Tibial artery (tissue), 4 donors: Measurements from ENCODE around the gene SPATA4.

Experiments
- DNase-seq, 2 donors: peaks; one replicate each; pipeline ENCODE4 v3.0.0-alpha.2; 2019
- H3K27ac ChIP-seq, 2 donors: fragments of 200-600 bp; sonication (generic) in 1 of 2; 1 replicate in 1 of 2; 2 replicates in 1 of 2; pipeline ENCODE4 v1.5.1; 2018 to 2019; ENCODE audit warnings: mild to moderate bottlenecking in 1 of 2
- H3K27me3 ChIP-seq, 2 donors: fragments of 200-600 bp; sonication (generic) in 1 of 2; one replicate each; pipeline versions ENCODE4 v1.5.1 to v1.6.0; 2016 to 2019
- H3K36me3 ChIP-seq, 3 donors: fragments of 200-600 bp; sonication (generic) in 2 of 3; one replicate each; pipeline ENCODE4 v1.5.1; 2016 to 2019; ENCODE audit warnings: mild to moderate bottlenecking in 2 of 3
- H3K4me1 ChIP-seq, 4 donors: fragments of 200-600 bp; sonication (generic) in 2 of 4; 1 replicate in 3 of 4; 2 replicates in 1 of 4; pipeline ENCODE4 v1.5.1; 2016 to 2019
- H3K4me3 ChIP-seq, 2 donors: fragments of 200-600 bp; sonication (generic) in 1 of 2; 1 replicate in 1 of 2; 2 replicates in 1 of 2; pipeline ENCODE4 v1.5.1; 2018 to 2019; ENCODE audit warnings: mild to moderate bottlenecking in 2 of 2
- H3K9me3 ChIP-seq, 3 donors: fragments of 200-600 bp; sonication (generic) in 1 of 3; one replicate each; pipeline ENCODE4 v1.5.1; 2016 to 2019
- intact Hi-C: fragments of 100-400 bp; cut with DNase I; formaldehyde crosslinking; loops from one replicate; pipeline ENCODE4 v1.15.0; 2023; ENCODE audit warnings: low total_unique reads
- TF ChIP-seq, protein P1 (sequence below), 2 experiments: fragments of 200-600 bp in 1 of 2; fragments of 450-650 bp in 1 of 2; IDR thresholded peaks; one replicate each; pipeline ENCODE4 v1.5.1; 2017 to 2019; ENCODE audit warnings: antibody characterized with exemption in 2 of 2, mild to moderate bottlenecking in 1 of 2, moderate library complexity in 1 of 2

Gene SPATA4

DNA sequence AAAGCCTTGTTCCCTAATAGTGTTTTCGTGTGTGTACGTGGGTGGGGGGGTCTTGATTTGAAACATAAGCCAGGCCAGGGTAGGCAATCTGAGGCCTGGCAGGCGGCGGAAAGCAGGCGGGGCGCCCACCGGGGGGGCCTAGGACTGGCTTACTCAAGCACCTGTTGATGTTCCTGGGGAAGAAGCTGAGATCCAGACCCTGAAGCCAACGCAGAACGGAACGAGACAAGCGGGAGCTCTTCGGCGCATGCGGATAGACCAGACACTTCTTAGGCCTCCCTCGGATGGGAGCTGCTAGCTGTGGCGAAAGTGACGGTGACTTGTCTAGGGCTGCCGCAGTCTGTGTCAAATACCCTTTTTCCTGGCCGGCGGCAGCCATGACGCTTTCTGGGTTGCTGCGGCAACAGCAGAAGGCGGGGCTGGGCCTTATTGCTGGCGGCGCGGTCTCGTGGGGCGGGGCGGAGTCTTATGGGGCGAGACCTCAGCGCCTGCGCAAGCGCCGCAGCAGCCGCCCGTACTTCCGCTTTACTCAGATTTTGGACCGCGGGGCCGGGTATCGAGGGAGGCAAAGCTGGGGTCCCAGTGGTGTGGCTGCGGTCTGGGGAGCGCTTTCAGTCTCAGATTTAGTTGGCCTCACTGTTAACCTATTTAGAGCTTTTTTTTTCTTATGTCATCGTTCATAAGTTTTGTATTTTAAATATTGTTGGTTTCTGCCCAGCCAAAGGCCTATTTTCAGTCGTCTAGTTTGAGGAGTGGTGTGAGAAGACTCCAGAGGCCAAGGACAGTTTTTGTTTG, at the start of gene SPATA4:
SPATA4 (minus strand) TSS at position 402 of the 795 bp plus-strand sequence; CDS start at position 379, 23 bp downstream.
- peak; percentile 94 for DNase-seq
- intact Hi-C loops: no loop called here
- Histone ChIP-seq H3K36me3 (no peaks in the 10 kb centered on the region), H3K27ac (peak within 1 kb of the TSS; percentile 75), H3K27me3 (no peaks in the 10 kb centered on the region), H3K4me3 (peak within 1 kb of the TSS; percentile 58 to 60), H3K4me1 (peaks cover 0 to 10% (median 0%) of the 10 kb centered on the region in 4 donors), H3K9me3 (no peaks in the 10 kb centered on the region)
- TF ChIP-seq, protein P1, sequence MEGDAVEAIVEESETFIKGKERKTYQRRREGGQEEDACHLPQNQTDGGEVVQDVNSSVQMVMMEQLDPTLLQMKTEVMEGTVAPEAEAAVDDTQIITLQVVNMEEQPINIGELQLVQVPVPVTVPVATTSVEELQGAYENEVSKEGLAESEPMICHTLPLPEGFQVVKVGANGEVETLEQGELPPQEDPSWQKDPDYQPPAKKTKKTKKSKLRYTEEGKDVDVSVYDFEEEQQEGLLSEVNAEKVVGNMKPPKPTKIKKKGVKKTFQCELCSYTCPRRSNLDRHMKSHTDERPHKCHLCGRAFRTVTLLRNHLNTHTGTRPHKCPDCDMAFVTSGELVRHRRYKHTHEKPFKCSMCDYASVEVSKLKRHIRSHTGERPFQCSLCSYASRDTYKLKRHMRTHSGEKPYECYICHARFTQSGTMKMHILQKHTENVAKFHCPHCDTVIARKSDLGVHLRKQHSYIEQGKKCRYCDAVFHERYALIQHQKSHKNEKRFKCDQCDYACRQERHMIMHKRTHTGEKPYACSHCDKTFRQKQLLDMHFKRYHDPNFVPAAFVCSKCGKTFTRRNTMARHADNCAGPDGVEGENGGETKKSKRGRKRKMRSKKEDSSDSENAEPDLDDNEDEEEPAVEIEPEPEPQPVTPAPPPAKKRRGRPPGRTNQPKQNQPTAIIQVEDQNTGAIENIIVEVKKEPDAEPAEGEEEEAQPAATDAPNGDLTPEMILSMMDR (IDR thresholded peaks at IDR 0.05): no peak

DNA sequence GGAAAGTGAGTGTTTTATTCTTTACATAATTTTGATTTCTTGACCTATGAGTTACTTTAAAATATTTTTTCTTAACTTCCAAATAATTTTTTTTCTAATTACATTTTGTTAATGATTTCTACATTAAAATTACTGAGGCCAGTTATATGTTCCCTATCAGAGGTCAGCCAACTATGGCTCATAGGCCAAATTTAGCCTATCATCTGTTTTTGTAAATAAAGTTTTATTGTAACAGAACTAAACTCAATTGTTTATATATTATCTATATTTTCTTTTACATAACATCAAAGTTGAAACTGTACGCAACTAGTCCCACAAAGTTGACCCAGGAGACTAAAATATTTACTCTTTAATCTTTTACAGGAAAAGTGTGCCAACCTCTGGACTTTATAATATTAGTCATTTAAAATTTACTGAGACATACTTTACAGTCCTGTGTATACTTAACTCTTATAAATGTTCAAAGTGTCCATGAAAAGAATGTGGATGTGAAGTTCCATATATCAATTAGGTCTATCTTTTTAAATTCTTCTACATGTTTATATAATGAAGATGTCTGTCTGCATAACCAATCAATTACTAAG, 47.5 kb upstream of the SPATA4 start:
- DNase-seq: no peak
- Histone ChIP-seq H3K4me1 (peaks cover 0 to 13% (median 3%) of the 10 kb centered on the region in 4 donors), H3K27ac (no peak overlapping the region), H3K36me3 (no peaks in the 10 kb centered on the region), H3K9me3 (no peaks in the 10 kb centered on the region), H3K27me3 (no peaks in the 10 kb centered on the region), H3K4me3 (no peak overlapping the region)
- TF ChIP-seq, protein P1 (IDR thresholded peaks at IDR 0.05): no peak
- intact Hi-C loops: no loop called here

DNA sequence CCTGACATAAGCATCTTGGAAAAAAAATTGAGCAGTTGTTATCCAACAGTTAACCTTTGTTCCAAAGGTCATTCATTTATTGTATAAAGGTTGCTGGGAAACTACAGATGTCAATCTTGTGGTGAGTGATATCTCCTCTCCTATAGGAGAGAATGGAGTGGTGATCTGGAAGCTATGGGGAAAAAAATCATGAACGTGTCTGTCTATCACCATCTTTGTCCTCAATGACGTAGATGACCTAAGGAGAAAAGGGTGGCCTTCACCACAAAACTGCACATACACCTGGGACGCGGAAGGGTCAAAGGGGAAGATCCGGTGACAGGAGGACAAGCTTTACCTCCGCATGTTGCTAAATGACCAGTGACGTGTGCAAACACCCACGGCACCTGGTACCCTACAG, 46.3 kb upstream of the SPATA4 start:
- DNase-seq: no peak
- Histone ChIP-seq H3K36me3 (peaks cover 0 to 7% (median 0%) of the 10 kb centered on the region in 3 donors), H3K4me3 (no peak overlapping the region), H3K4me1 (peaks cover 0 to 24% (median 6%) of the 10 kb centered on the region in 4 donors), H3K9me3 (peaks cover 0 to 8% (median 0%) of the 10 kb centered on the region in 3 donors), H3K27ac (no peak overlapping the region), H3K27me3 (no peaks in the 10 kb centered on the region)
- intact Hi-C loops: no loop called here
- TF ChIP-seq, protein P1 (IDR thresholded peaks at IDR 0.05): no peak

DNA sequence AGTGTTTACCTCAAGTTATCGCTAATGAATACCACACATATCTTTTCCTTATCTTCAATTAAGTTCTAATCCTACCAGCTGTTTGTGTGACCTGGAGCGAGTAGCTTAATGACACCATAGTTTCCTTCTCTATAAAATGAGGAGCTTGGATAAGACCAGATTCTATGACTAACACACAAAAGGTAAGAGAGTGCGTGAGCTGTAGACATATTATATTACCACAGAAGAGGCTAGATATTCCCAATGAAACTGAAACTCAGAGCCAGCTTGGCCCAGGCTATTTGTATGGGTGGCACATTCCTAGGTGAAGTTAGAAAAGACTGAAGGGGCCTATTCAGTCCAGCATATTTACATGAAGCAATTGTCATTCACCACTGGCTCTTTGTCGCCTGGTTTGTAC, 43.4 kb upstream of the SPATA4 start:
- H3K36me3 ChIP-seq: peaks cover 0 to 7% (median 0%) of the 10 kb centered on the region in 3 donors
- peak overlapping the region; percentile 80 to 82 for H3K27ac ChIP-seq
- DNase-seq: no peak
- H3K27me3 ChIP-seq: no peaks in the 10 kb centered on the region
- TF ChIP-seq, protein P1 (IDR thresholded peaks at IDR 0.05): no peak
- H3K4me1 ChIP-seq: peaks cover 0 to 24% (median 6%) of the 10 kb centered on the region in 4 donors
- peaks cover 0 to 8% (median 0%) of the 10 kb centered on the region in 3 donors for H3K9me3 ChIP-seq
- no peak overlapping the region for H3K4me3 ChIP-seq
- intact Hi-C loops: no loop called here

DNA sequence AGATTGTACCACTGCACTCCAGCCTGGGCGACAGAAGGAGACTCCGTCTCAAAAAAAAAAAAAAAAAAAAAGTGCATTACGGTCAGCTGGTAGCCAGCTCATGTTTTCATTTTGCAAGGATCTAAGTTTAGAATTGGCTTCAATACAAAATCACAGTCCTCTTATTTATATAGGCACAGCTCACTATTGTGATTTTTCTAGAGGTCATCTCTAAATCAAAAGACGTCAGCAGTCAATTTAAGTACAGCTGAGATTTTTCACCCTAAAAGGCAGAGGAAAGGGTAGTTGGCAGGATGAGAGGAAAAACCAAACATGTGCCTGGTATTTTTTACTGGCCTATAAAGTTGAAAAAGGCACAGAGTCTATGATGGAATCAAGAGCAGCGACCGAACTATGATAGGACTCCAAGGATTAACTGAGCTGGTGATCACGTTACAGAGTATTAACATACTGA, 42.8 kb upstream of the SPATA4 start:
- peak overlapping the region; percentile 80 to 82 for H3K27ac ChIP-seq
- peaks cover 0 to 7% (median 0%) of the 10 kb centered on the region in 3 donors for H3K36me3 ChIP-seq
- H3K4me3 ChIP-seq: no peak overlapping the region
- DNase-seq: no peak
- H3K4me1 ChIP-seq: peaks cover 0 to 24% (median 6%) of the 10 kb centered on the region in 4 donors
- peaks cover 0 to 8% (median 0%) of the 10 kb centered on the region in 3 donors for H3K9me3 ChIP-seq
- H3K27me3 ChIP-seq: no peaks in the 10 kb centered on the region
- intact Hi-C loops: no loop called here
- TF ChIP-seq, protein P1 (IDR thresholded peaks at IDR 0.05): no peak
